H9 (cell line): Measurements from ENCODE around the gene KCNAB1. TPM values are rescaled to one million over a fixed set of nuclear protein-coding genes. Genes with fewer than 3 reads are reported as not detected.

Experiments
- DNase-seq: peaks from one replicate; pipeline ENCODE4 v3.0.0-alpha.2; 2017
- H2AFZ ChIP-seq: one replicate; pipeline ENCODE4 v1.6.1; 2013; ENCODE audit warnings: mild to moderate bottlenecking, low read length, control low read depth, moderate library complexity
- H2AK5ac ChIP-seq: 2 replicates; pipeline ENCODE4 v1.6.1; 2013; ENCODE audit warnings: low read length, control low read depth, mixed read lengths; ENCODE audit not compliant: insufficient read length
- H2BK120ac ChIP-seq: one replicate; pipeline ENCODE4 v1.6.1; 2013; ENCODE audit warnings: low read depth, mild to moderate bottlenecking, low read length, control low read depth, inconsistent platforms; ENCODE audit not compliant: poor library complexity, severe bottlenecking
- H2BK12ac ChIP-seq: 2 replicates; pipeline ENCODE4 v1.6.1; 2013; ENCODE audit warnings: low read length, control low read depth, mixed read lengths, low read depth; ENCODE audit not compliant: insufficient read length
- H2BK15ac ChIP-seq: 2 replicates; pipeline ENCODE4 v1.6.1; 2013; ENCODE audit warnings: low read depth, low read length, control low read depth
- H2BK20ac ChIP-seq: one replicate; pipeline ENCODE4 v1.6.1; 2013; ENCODE audit warnings: low read depth, mild to moderate bottlenecking, low read length, control low read depth, inconsistent platforms; ENCODE audit not compliant: poor library complexity, severe bottlenecking
- H2BK5ac ChIP-seq: 2 replicates; pipeline ENCODE4 v1.6.1; 2013; ENCODE audit warnings: low read length, control low read depth, mixed read lengths; ENCODE audit not compliant: insufficient read length
- H3K14ac ChIP-seq: 2 replicates; pipeline ENCODE4 v1.6.1; 2013; ENCODE audit warnings: low read length, control low read depth; ENCODE audit not compliant: insufficient read depth
- H3K18ac ChIP-seq: 2 replicates; pipeline ENCODE4 v1.6.1; 2013; ENCODE audit warnings: low read depth, mild to moderate bottlenecking, mixed read lengths, low read length, control low read depth; ENCODE audit not compliant: insufficient read length
- H3K23ac ChIP-seq: 2 replicates; pipeline ENCODE4 v1.6.1; 2013; ENCODE audit warnings: low read length, control low read depth, mixed read lengths, low read depth; ENCODE audit not compliant: insufficient read length
- H3K23me2 ChIP-seq: 2 replicates; pipeline ENCODE4 v1.6.1; 2013; ENCODE audit warnings: low read depth, mild to moderate bottlenecking, mixed read lengths, low read length, control low read depth; ENCODE audit not compliant: insufficient read length, poor library complexity, severe bottlenecking
- H3K27ac ChIP-seq: 2 replicates; pipeline ENCODE4 v1.5.1; 2013; ENCODE audit warnings: low read length, control low read depth, mixed read lengths, low read depth; ENCODE audit not compliant: insufficient read length
- H3K27me3 ChIP-seq: 2 replicates; pipeline ENCODE4 v1.6.1; 2013; ENCODE audit warnings: low read length, control low read depth, inconsistent platforms; ENCODE audit not compliant: insufficient read depth
- H3K4ac ChIP-seq: 2 replicates; pipeline ENCODE4 v1.6.1; 2013; ENCODE audit warnings: low read depth, mild to moderate bottlenecking, control low read depth, inconsistent platforms, low read length, moderate library complexity
- H3K4me1 ChIP-seq: 2 replicates; pipeline ENCODE4 v1.6.1; 2013; ENCODE audit warnings: low read length, control low read depth, inconsistent platforms; ENCODE audit not compliant: insufficient read depth
- H3K4me2 ChIP-seq: 2 replicates; pipeline ENCODE4 v1.6.1; 2013; ENCODE audit warnings: low read length, control low read depth, mixed read lengths; ENCODE audit not compliant: insufficient read length, insufficient read depth
- H3K56ac ChIP-seq: 2 replicates; pipeline ENCODE4 v1.6.1; 2013; ENCODE audit warnings: low read depth, mild to moderate bottlenecking, mixed read lengths, low read length, control low read depth; ENCODE audit not compliant: insufficient read length
- H3K79me1 ChIP-seq: 2 replicates; pipeline ENCODE4 v1.6.1; 2013; ENCODE audit warnings: low read depth, mild to moderate bottlenecking, moderate library complexity, low read length, control low read depth, inconsistent platforms; ENCODE audit not compliant: insufficient read depth, poor library complexity, severe bottlenecking
- H3K79me2 ChIP-seq: 2 replicates; pipeline ENCODE4 v1.6.1; 2013; ENCODE audit warnings: low read length, control low read depth, inconsistent platforms; ENCODE audit not compliant: insufficient read depth
- H3K9ac ChIP-seq: 2 replicates; pipeline ENCODE4 v1.6.1; 2013; ENCODE audit warnings: low read length, control low read depth, mixed read lengths; ENCODE audit not compliant: insufficient read length; ENCODE audit errors: extremely low read depth
- H3K9me3 ChIP-seq: one replicate; pipeline ENCODE4 v1.6.1; 2013; ENCODE audit warnings: low read depth, low read length, inconsistent platforms; ENCODE audit not compliant: control insufficient read depth
- H3T11ph ChIP-seq: one replicate; pipeline ENCODE4 v1.6.1; 2013; ENCODE audit warnings: mild to moderate bottlenecking, low read length, control low read depth, inconsistent platforms
- H4K20me1 ChIP-seq: one replicate; pipeline ENCODE4 v1.6.1; 2013; ENCODE audit not compliant: control insufficient read depth, insufficient read length, insufficient read depth
- H4K5ac ChIP-seq: 2 replicates; pipeline ENCODE4 v1.6.1; 2013; ENCODE audit warnings: low read depth, mild to moderate bottlenecking, mixed read lengths, low read length, control low read depth; ENCODE audit not compliant: insufficient read length
- H4K8ac ChIP-seq: replicated peaks from 2 replicates; pipeline ENCODE4 v1.6.1; 2013; ENCODE audit warnings: low read length, control low read depth, mixed read lengths, low read depth; ENCODE audit not compliant: insufficient read length
- H4K91ac ChIP-seq: 2 replicates; pipeline ENCODE4 v1.6.1; 2013; ENCODE audit warnings: low read depth, mild to moderate bottlenecking, moderate library complexity, mixed read lengths, low read length, control low read depth; ENCODE audit not compliant: insufficient read length
- H3K27ac Mint-ChIP-seq, 3 experiments: 2 replicates in 2 of 3; 3 replicates in 1 of 3; pipeline ENCODE4 v1.8.0; 2020 to 2021; ENCODE audit warnings: mixed read lengths in 3 of 3, mild to moderate bottlenecking in 1 of 3, moderate library complexity in 1 of 3
- H3K27me3 Mint-ChIP-seq: 2 replicates; pipeline ENCODE4 v1.8.0; 2021; ENCODE audit warnings: low read depth, mild to moderate bottlenecking, moderate library complexity, mixed read lengths
- H3K36me3 Mint-ChIP-seq, 3 experiments: 2 replicates in 2 of 3; 3 replicates in 1 of 3; pipeline ENCODE4 v1.8.0; 2020 to 2021; ENCODE audit warnings: low read depth in 3 of 3, mixed read lengths in 3 of 3; ENCODE audit not compliant: insufficient read depth in 1 of 3
- H3K4me1 Mint-ChIP-seq, 2 experiments: 2 replicates each; pipeline ENCODE4 v1.8.0; 2020; ENCODE audit warnings: mixed read lengths in 2 of 2
- H3K4me3 Mint-ChIP-seq, 2 experiments: 2 replicates in 1 of 2; 3 replicates in 1 of 2; pipeline ENCODE4 v1.8.0; 2020 to 2021; ENCODE audit warnings: mild to moderate bottlenecking in 2 of 2, mixed read lengths in 2 of 2, moderate library complexity in 1 of 2
- H3K9me3 Mint-ChIP-seq, 2 experiments: 2 replicates in 1 of 2; 3 replicates in 1 of 2; pipeline ENCODE4 v1.8.0; 2020; ENCODE audit warnings: mild to moderate bottlenecking in 2 of 2, mixed read lengths in 2 of 2, moderate library complexity in 1 of 2
- CTCF ChIP-seq: fragments of 200-600 bp; sonication (generic); conservative IDR thresholded peaks from 3 replicates; pipeline ENCODE4 v1.8.0; 2021; ENCODE audit warnings: antibody characterized with exemption, mild to moderate bottlenecking
- WGBS: extraction: QIAGEN DNeasy Blood & Tissue Kit; methylation state at CpG from one replicate; pipeline ENCODE4 v1.1.7; 2013; ENCODE audit warnings: missing lambda C conversion rate, low lambda C conversion rate, mixed read lengths; ENCODE audit not compliant: insufficient read length; ENCODE audit errors: extremely low coverage; 5-methylcytosine and 5-hydroxymethylcytosine counted together
- total RNA-seq: library from RNA; stranded (reverse); gene quantifications from 2 replicates; pipeline ENCODE4 v1.2.1, GENCODE V29; 2021

Gene KCNAB1
- total RNA-seq, 1 experiment from 2014 or later = 3.7 TPM

GRCh38 chr3:156400735-156401134, 280.4 kb downstream of the KCNAB1 start:
- Histone ChIP-seq H2BK12ac (no peak overlapping the region), H3K23ac (no peak overlapping the region), H3K4ac (no peak overlapping the region), H4K20me1 (no peaks in the 10 kb centered on the region), H2BK5ac (no peak overlapping the region), H3K79me2 (no peaks in the 10 kb centered on the region), H3K4me1 (no peaks in the 10 kb centered on the region), H4K5ac (no peak overlapping the region), H3K4me2 (no peak overlapping the region), H3K27ac (no peak overlapping the region), H3K27me3 (no peaks in the 10 kb centered on the region), H3T11ph (no peak overlapping the region), H2AK5ac (no peak overlapping the region), H3K79me1 (no peaks in the 10 kb centered on the region), H3K14ac (no peak overlapping the region), H2BK120ac (no peak overlapping the region), H4K91ac (no peak overlapping the region), H2AFZ (no peak overlapping the region), H3K9ac (no peak overlapping the region), H2BK20ac (no peak overlapping the region), H4K8ac (no peak overlapping the region), H3K56ac (no peak overlapping the region), H3K18ac (no peak overlapping the region), H3K23me2 (no peaks in the 10 kb centered on the region), H3K9me3 (no peaks in the 10 kb centered on the region), H2BK15ac (no peak overlapping the region)
- Mint-ChIP-seq H3K9me3 (no peaks in the 10 kb centered on the region), H3K4me3 (no peak overlapping the region), H3K36me3 (no peaks in the 10 kb centered on the region), H3K27ac (no peak overlapping the region), H3K27me3 (peaks cover 1% of the 10 kb centered on the region; the same call in 1 of the 2 replicates), H3K4me1 (peaks cover 3 to 5% of the 10 kb centered on the region in 2 experiments; a peak in 3 of 4 replicates)
- no CpG with 5 or more reads among the region's 1 CpG for WGBS
- no peak for TF ChIP-seq CTCF
- DNase-seq = no peak
